MM.1S (cell line): ENCODE measurements around the gene FASTK.

Experiments used
- DNase-seq: peaks from one replicate; pipeline ENCODE4 v3.0.0-alpha.2; 2015
- H2AFZ ChIP-seq: fragments of 300-600 bp; sonication (generic); 2 replicates; pipeline ENCODE4 v1.6.0; 2016; ENCODE audit warnings: antibody characterized with exemption, low read length
- H3F3A ChIP-seq: fragments of 300-600 bp; sonication (generic); 2 replicates; pipeline ENCODE4 v1.6.1; 2016; ENCODE audit warnings: mild to moderate bottlenecking, antibody characterized with exemption, low read length, moderate library complexity, mixed read lengths; ENCODE audit not compliant: insufficient read depth
- H3K27ac ChIP-seq: fragments of 300-600 bp; sonication (generic); 2 replicates; pipeline ENCODE4 v1.5.1; 2016; ENCODE audit warnings: mild to moderate bottlenecking, low read length
- H3K27me3 ChIP-seq: fragments of 300-600 bp; sonication (generic); replicated peaks from 2 replicates; pipeline ENCODE4 v1.6.0; 2016; ENCODE audit warnings: low read length; ENCODE audit not compliant: insufficient read depth
- H3K36me3 ChIP-seq: fragments of 300-600 bp; sonication (generic); replicated peaks from 2 replicates; pipeline ENCODE4 v1.6.1; 2016; ENCODE audit warnings: mild to moderate bottlenecking, low read length, mixed read lengths; ENCODE audit not compliant: insufficient read depth
- H3K4me1 ChIP-seq: fragments of 300-600 bp; sonication (generic); 2 replicates; pipeline ENCODE4 v1.6.1; 2016; ENCODE audit warnings: low read length, mixed read lengths
- H3K4me2 ChIP-seq: fragments of 300-600 bp; sonication (generic); 2 replicates; pipeline ENCODE4 v1.6.0; 2016; ENCODE audit warnings: low read depth, low read length
- H3K4me3 ChIP-seq: fragments of 300-600 bp; sonication (generic); 2 replicates; pipeline ENCODE4 v1.5.1; 2016; ENCODE audit warnings: low read length, mixed read lengths
- H3K79me2 ChIP-seq: fragments of 300-600 bp; sonication (generic); 2 replicates; pipeline ENCODE4 v1.6.1; 2016; ENCODE audit warnings: mixed run types, low read length, mixed read lengths
- H3K9ac ChIP-seq: fragments of 300-600 bp; sonication (generic); 2 replicates; pipeline ENCODE4 v1.6.1; 2016; ENCODE audit warnings: low read length, mixed read lengths
- H3K9me2 ChIP-seq: fragments of 300-600 bp; sonication (generic); replicated peaks from 2 replicates; pipeline ENCODE4 v1.6.1; 2016; ENCODE audit warnings: mild to moderate bottlenecking, low read length, mixed read lengths; ENCODE audit not compliant: insufficient read depth
- H3K9me3 ChIP-seq: fragments of 300-600 bp; sonication (generic); replicated peaks from 2 replicates; pipeline ENCODE4 v1.6.1; 2016; ENCODE audit warnings: mild to moderate bottlenecking, low read length, mixed read lengths; ENCODE audit not compliant: insufficient read depth
- H4K20me1 ChIP-seq: fragments of 300-600 bp; sonication (generic); 2 replicates; pipeline ENCODE4 v1.6.1; 2016; ENCODE audit warnings: mild to moderate bottlenecking, low read length, moderate library complexity, mixed read lengths; ENCODE audit not compliant: insufficient read depth
- EZH2 ChIP-seq: fragments of 300-600 bp; sonication (generic); optimal IDR thresholded peaks from 2 replicates; pipeline ENCODE3; 2017; ENCODE audit warnings: low read depth, mild to moderate bottlenecking, antibody characterized with exemption, low read length, mixed read lengths
- EZH2phosphoT487 ChIP-seq: fragments of 300-600 bp; sonication (generic); IDR thresholded peaks from 2 replicates; pipeline ENCODE4 v1.6.1; 2018; ENCODE audit warnings: antibody characterized with exemption, low read length
- TF ChIP-seq, protein P1 (sequence below): fragments of 300-600 bp; sonication (generic); IDR thresholded peaks from 2 replicates; pipeline ENCODE4 v1.5.1; 2016; ENCODE audit warnings: antibody characterized with exemption, low read length, mixed read lengths

The FASTK gene

DNA sequence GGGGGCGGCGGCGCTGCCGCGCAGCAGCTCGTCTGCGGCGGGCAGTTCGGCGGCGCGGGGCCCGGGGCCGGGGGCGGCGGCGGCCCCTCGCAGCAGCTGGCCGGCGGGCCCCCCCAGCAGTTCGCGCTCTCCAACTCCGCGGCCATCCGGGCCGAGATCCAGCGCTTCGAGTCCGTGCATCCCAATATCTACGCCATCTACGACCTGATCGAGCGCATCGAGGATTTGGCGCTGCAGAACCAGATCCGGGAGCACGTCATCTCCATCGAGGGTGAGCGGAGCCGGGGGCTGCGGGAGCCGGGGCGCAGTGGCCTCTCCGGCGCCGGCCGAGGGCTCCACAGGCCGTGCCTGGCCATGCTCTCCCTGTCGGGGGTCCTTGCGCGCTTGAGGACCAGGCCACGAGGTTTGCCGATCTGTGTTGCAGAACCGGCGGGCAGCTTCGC lies 6.2 kb upstream of the FASTK start:
- DNase-seq, result peak; percentile 45
- TF ChIP-seq EZH2 (no peak), EZH2phosphoT487 (no peak)
- TF ChIP-seq, protein P1, sequence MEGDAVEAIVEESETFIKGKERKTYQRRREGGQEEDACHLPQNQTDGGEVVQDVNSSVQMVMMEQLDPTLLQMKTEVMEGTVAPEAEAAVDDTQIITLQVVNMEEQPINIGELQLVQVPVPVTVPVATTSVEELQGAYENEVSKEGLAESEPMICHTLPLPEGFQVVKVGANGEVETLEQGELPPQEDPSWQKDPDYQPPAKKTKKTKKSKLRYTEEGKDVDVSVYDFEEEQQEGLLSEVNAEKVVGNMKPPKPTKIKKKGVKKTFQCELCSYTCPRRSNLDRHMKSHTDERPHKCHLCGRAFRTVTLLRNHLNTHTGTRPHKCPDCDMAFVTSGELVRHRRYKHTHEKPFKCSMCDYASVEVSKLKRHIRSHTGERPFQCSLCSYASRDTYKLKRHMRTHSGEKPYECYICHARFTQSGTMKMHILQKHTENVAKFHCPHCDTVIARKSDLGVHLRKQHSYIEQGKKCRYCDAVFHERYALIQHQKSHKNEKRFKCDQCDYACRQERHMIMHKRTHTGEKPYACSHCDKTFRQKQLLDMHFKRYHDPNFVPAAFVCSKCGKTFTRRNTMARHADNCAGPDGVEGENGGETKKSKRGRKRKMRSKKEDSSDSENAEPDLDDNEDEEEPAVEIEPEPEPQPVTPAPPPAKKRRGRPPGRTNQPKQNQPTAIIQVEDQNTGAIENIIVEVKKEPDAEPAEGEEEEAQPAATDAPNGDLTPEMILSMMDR, result no peak

DNA sequence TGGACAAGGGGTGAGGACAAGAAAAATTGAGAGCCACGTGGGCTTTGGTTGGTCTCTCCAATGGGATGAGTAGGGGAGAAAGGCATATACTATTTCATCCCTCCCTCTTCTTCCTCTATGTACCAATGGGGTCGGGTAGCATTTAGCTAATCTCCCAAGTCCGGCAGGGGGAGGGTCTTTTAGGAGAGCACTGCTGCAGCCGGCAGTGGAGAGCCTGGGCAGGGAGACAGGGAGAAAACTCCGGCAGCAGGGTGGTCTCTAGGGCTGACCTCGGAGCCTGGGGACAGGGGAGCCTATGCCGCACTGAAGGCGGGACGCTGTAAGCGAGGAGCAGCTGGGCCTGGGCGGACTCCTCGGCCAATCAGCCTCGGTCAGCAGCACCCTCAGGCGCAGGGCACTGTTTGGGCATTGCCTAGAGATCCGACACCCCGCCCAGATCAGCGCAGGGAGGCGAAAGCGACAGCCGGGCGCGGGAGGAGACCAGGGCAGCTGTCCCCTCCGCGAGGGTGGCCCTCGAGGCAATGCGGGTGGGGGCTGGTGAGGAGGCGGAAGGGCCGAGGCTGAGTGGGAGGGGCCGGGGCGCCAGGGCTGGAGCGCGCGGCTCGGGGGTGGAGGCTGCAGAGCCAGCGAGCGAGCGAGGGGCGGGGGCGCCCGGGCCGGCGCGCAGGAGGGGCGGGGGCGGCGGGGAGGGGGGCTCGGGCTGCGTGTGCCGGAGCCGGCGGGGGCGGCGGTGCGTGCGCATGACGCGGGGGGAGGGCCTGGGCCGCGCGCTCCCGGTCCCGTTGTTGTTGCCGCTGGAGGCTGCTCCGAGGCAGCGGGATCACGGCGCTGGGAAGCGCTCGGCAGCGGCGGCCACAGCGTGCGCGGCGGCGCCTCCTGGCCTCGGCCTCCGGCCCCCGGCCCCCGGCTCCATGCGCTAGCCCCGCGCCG lies 5.3 kb upstream of the FASTK start, which contains the start of gene AGAP3:
Gene AGAP3, plus strand, starts transcription at position 785 of the 930 bp plus-strand sequence. CDS start 267 bp downstream, outside the sequence.
- H3K9ac ChIP-seq, result peak within 1 kb of the TSS; percentile 77
- peak within 1 kb of the TSS; percentile 77 for H3K4me3 ChIP-seq
- no peaks in the 10 kb centered on the region for H3K9me2 ChIP-seq
- peak within 1 kb of the TSS; percentile 72 for H2AFZ ChIP-seq
- H3F3A ChIP-seq, result peaks cover 22% of the 10 kb centered on the region
- H3K79me2 ChIP-seq, result peaks cover 63% of the 10 kb centered on the region
- TF ChIP-seq, protein P1, result no peak
- TF ChIP-seq EZH2phosphoT487 (no peak), EZH2 (no peak)
- H4K20me1 ChIP-seq, result peaks cover 8% of the 10 kb centered on the region; the same call in 1 of the 2 replicates
- no peaks in the 10 kb centered on the region for H3K36me3 ChIP-seq
- H3K27me3 ChIP-seq, result no peaks in the 10 kb centered on the region
- peak; percentile 85 for DNase-seq
- H3K4me1 ChIP-seq, result peaks cover 19% of the 10 kb centered on the region
- peak within 1 kb of the TSS; percentile 52; the same call in 1 of the 2 replicates for H3K27ac ChIP-seq
- peak within 1 kb of the TSS; percentile 89 for H3K4me2 ChIP-seq
- no peaks in the 10 kb centered on the region for H3K9me3 ChIP-seq

More for the DNA sequence above, 6.2 kb upstream of the FASTK start:
- peak overlapping the region; percentile 77 for H3K4me3 ChIP-seq
- peak overlapping the region; percentile 71 for H2AFZ ChIP-seq
- H3K27ac ChIP-seq, result peak overlapping the region; percentile 52; the same call in 1 of the 2 replicates
- H4K20me1 ChIP-seq, result peaks cover 8% of the 10 kb centered on the region; the same call in 1 of the 2 replicates
- peak overlapping the region; percentile 89 for H3K4me2 ChIP-seq
- no peaks in the 10 kb centered on the region for H3K27me3 ChIP-seq
- peaks cover 18% of the 10 kb centered on the region for H3K4me1 ChIP-seq
- no peaks in the 10 kb centered on the region for H3K9me2 ChIP-seq
- H3F3A ChIP-seq, result peaks cover 21% of the 10 kb centered on the region
- no peaks in the 10 kb centered on the region for H3K36me3 ChIP-seq
- H3K9ac ChIP-seq, result peak overlapping the region; percentile 77
- H3K9me3 ChIP-seq, result no peaks in the 10 kb centered on the region
- peaks cover 64% of the 10 kb centered on the region for H3K79me2 ChIP-seq

DNA sequence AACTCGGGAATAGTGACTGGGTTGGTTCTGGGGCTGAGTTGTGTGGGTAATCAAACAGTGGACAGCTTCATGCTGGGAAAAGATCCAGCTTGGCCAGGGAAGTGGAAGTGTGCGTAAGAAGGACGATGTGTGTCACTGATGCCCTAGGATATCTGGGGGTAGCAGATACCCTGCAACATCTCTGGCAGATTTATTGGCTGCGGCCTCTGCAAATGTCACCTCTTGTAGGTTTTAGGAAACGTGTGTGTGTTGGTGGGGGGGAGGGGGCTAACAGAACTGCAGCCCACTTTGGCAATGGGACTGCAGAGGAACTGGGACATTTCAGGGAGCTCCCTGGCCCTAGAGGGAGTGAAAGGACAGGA lies 4.7 kb upstream of the FASTK start:
- peaks cover 62% of the 10 kb centered on the region for H3K79me2 ChIP-seq
- no peak overlapping the region for H3K27ac ChIP-seq
- no peak overlapping the region for H2AFZ ChIP-seq
- no peaks in the 10 kb centered on the region for H3K36me3 ChIP-seq
- H3K4me1 ChIP-seq, result peaks cover 19% of the 10 kb centered on the region
- TF ChIP-seq, protein P1, result no peak
- TF ChIP-seq EZH2phosphoT487 (no peak), EZH2 (no peak)
- H3F3A ChIP-seq, result peaks cover 23% of the 10 kb centered on the region
- H3K4me2 ChIP-seq, result peak overlapping the region; percentile 78
- H4K20me1 ChIP-seq, result peaks cover 8% of the 10 kb centered on the region; the same call in 1 of the 2 replicates
- no peak overlapping the region for H3K9ac ChIP-seq
- no peaks in the 10 kb centered on the region for H3K9me2 ChIP-seq
- H3K27me3 ChIP-seq, result no peaks in the 10 kb centered on the region
- peak overlapping the region; percentile 65; the same call in 1 of the 2 replicates for H3K4me3 ChIP-seq
- H3K9me3 ChIP-seq, result no peaks in the 10 kb centered on the region
- DNase-seq, result no peak
